OCI-LY3 (cell line): ENCODE data around the gene CFAP45.
"Not testable (repeated sequence)": the region's sequence is repeated elsewhere in the genome, so short reads cannot be mapped to it uniquely, and the experiment has no call there.

ENCODE experiments used
- H2AFZ ChIP-seq: fragments of 200-600, 300-600 bp; shearing (Covaris generic); 2 replicates; pipeline ENCODE4 v1.6.0; 2014; ENCODE audit warnings: antibody characterized with exemption, low read depth, low read length
- H3K27ac ChIP-seq: fragments of 200-600, 300-600 bp; sonication (generic); 2 replicates; pipeline ENCODE4 v1.5.1; 2014; ENCODE audit warnings: mild to moderate bottlenecking, low read length, moderate library complexity, mixed read lengths
- H3K27me3 ChIP-seq: fragments of 200-600, 300-600 bp; sonication (generic); 2 replicates; pipeline ENCODE4 v1.6.1; 2014; ENCODE audit warnings: low read depth, low read length, mixed read lengths
- H3K36me3 ChIP-seq: fragments of 200-600, 300-600 bp; sonication (generic); replicated peaks from 2 replicates; pipeline ENCODE3; 2014; ENCODE audit warnings: low read depth, low read length, mixed read lengths
- H3K4me1 ChIP-seq: fragments of 300-600, 200-600 bp; sonication (generic); 2 replicates; pipeline ENCODE4 v1.6.1; 2014; ENCODE audit warnings: low read length, mixed read lengths
- H3K4me2 ChIP-seq: fragments of 200-600, 300-600 bp; sonication (generic); 2 replicates; pipeline ENCODE4 v1.6.1; 2014; ENCODE audit warnings: low read length, mixed read lengths
- H3K4me3 ChIP-seq: fragments of 300-600, 200-600 bp; sonication (generic); 2 replicates; pipeline ENCODE4 v1.5.1; 2014; ENCODE audit warnings: antibody characterized with exemption, mild to moderate bottlenecking, low read length, moderate library complexity
- H3K79me2 ChIP-seq: fragments of 300-600, 200-600 bp; shearing (Covaris generic); 2 replicates; pipeline ENCODE4 v1.6.1; 2014; ENCODE audit warnings: mild to moderate bottlenecking, low read length, mixed read lengths
- H3K9ac ChIP-seq: fragments of 300-600, 200-600 bp; shearing (Covaris generic); 2 replicates; pipeline ENCODE4 v1.6.0; 2014; ENCODE audit warnings: mild to moderate bottlenecking, low read length, moderate library complexity
- H3K9me3 ChIP-seq: fragments of 200-600, 300-600 bp; shearing (Covaris generic); 2 replicates; pipeline ENCODE4 v1.6.1; 2014; ENCODE audit warnings: low read length, mixed read lengths; ENCODE audit not compliant: insufficient read depth
- H4K20me1 ChIP-seq: fragments of 200-600, 300-600 bp; sonication (generic); 2 replicates; pipeline ENCODE4 v1.6.1; 2016; ENCODE audit warnings: low read length, mixed read lengths; ENCODE audit not compliant: insufficient read depth
- EZH2phosphoT487 ChIP-seq: fragments of 200-600 bp; shearing (Covaris generic); IDR thresholded peaks from 2 replicates; pipeline ENCODE4 v1.6.1; 2018; ENCODE audit warnings: antibody characterized with exemption, mixed run types, low read depth
- TF ChIP-seq, protein P1 (sequence below): fragments of 200-600, 300-600 bp; sonication (generic); IDR thresholded peaks from 2 replicates; pipeline ENCODE4 v1.5.1; 2014; ENCODE audit warnings: antibody characterized with exemption, low read length, low read depth

CFAP45 gene

GRCh38 chr1:159900755-159901360, 893 bp upstream of the CFAP45 start:
- no peaks in the 10 kb centered on the region for H4K20me1 ChIP-seq
- H3K4me1 ChIP-seq = peaks cover 19% of the 10 kb centered on the region
- peaks cover 6% of the 10 kb centered on the region; the same call in 1 of the 2 replicates for H3K27me3 ChIP-seq
- H3K9ac ChIP-seq = no peak overlapping the region
- no peak overlapping the region for H2AFZ ChIP-seq
- no peaks in the 10 kb centered on the region for H3K79me2 ChIP-seq
- no peaks in the 10 kb centered on the region for H3K36me3 ChIP-seq
- no peaks in the 10 kb centered on the region for H3K9me3 ChIP-seq
- no peak overlapping the region for H3K27ac ChIP-seq
- H3K4me2 ChIP-seq = no peak overlapping the region
- TF ChIP-seq EZH2phosphoT487 = no peak
- TF ChIP-seq, protein P1, sequence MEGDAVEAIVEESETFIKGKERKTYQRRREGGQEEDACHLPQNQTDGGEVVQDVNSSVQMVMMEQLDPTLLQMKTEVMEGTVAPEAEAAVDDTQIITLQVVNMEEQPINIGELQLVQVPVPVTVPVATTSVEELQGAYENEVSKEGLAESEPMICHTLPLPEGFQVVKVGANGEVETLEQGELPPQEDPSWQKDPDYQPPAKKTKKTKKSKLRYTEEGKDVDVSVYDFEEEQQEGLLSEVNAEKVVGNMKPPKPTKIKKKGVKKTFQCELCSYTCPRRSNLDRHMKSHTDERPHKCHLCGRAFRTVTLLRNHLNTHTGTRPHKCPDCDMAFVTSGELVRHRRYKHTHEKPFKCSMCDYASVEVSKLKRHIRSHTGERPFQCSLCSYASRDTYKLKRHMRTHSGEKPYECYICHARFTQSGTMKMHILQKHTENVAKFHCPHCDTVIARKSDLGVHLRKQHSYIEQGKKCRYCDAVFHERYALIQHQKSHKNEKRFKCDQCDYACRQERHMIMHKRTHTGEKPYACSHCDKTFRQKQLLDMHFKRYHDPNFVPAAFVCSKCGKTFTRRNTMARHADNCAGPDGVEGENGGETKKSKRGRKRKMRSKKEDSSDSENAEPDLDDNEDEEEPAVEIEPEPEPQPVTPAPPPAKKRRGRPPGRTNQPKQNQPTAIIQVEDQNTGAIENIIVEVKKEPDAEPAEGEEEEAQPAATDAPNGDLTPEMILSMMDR = no peak
- no peak overlapping the region for H3K4me3 ChIP-seq

GRCh38 chr1:159899634-159900033, 331 bp downstream of the CFAP45 start:
- Histone ChIP-seq H3K4me1 (peaks cover 19% of the 10 kb centered on the region), H3K27me3 (peaks cover 17% of the 10 kb centered on the region; the same call in 1 of the 2 replicates)
- H3K79me2 ChIP-seq, H3K9me3 ChIP-seq, H4K20me1 ChIP-seq, H3K36me3 ChIP-seq, H2AFZ ChIP-seq, H3K4me3 ChIP-seq, H3K27ac ChIP-seq, H3K4me2 ChIP-seq, H3K9ac ChIP-seq: not testable (repeated sequence)

- Histone ChIP-seq H3K36me3 (no peaks in the 10 kb centered on the region), H3K79me2 (no peaks in the 10 kb centered on the region), H3K4me1 (peaks cover 19% of the 10 kb centered on the region), H2AFZ (no peak overlapping the region), H3K27ac (peak overlapping the region; percentile 55), H3K27me3 (peaks cover 19% of the 10 kb centered on the region; the same call in 1 of the 2 replicates), H3K4me3 (peak overlapping the region; percentile 26; the same call in 1 of the 2 replicates), H3K9me3 (no peaks in the 10 kb centered on the region), H3K9ac (peak overlapping the region; percentile 8; the same call in 1 of the 2 replicates), H3K4me2 (peak overlapping the region; percentile 61), H4K20me1 (no peaks in the 10 kb centered on the region)
- TF ChIP-seq, protein P1 = no peak
- TF ChIP-seq EZH2phosphoT487 = no peak
Observed at GRCh38 chr1:159898527-159898926, 1.4 kb downstream of the CFAP45 start.

DNA sequence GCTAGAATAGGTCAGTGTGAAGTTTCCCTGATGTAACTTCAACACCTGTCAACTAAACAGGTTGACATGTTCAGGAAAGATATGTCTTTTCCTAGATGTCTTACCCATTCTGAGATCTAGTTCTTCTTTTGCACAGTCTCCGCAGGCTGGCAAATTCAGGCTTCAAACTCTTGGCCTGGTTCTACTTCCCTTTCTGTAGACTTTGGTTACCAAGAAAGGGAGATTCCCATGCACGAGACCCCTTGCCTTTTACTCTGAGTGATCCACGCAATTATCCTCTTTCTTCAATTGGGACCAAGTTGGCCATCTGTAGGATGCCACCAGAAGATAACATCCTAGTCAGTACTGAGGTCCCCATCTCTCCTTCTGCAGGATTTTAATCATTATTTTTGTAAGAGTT, 2.0 kb downstream of the CFAP45 start:
- no peaks in the 10 kb centered on the region for H3K79me2 ChIP-seq

More for the DNA sequence above, 2.0 kb downstream of the CFAP45 start:
- H3K27ac ChIP-seq = peak overlapping the region; percentile 55
- peak overlapping the region; percentile 8; the same call in 1 of the 2 replicates for H3K9ac ChIP-seq
- no peaks in the 10 kb centered on the region for H3K9me3 ChIP-seq
- H3K36me3 ChIP-seq = no peaks in the 10 kb centered on the region
- no peaks in the 10 kb centered on the region for H4K20me1 ChIP-seq
- TF ChIP-seq, protein P1 = no peak
- TF ChIP-seq EZH2phosphoT487 = no peak
- peak overlapping the region; percentile 61 for H3K4me2 ChIP-seq
- H2AFZ ChIP-seq = no peak overlapping the region
- peaks cover 19% of the 10 kb centered on the region for H3K4me1 ChIP-seq
- peaks cover 19% of the 10 kb centered on the region; the same call in 1 of the 2 replicates for H3K27me3 ChIP-seq
- H3K4me3 ChIP-seq = peak overlapping the region; percentile 26; the same call in 1 of the 2 replicates
